Ishikawa (cell line): ENCODE data around the gene PRSS33.

Experiments used
- CEBPB ChIP-seq: IDR thresholded peaks from 2 replicates; pipeline ENCODE4 v1.6.1; 2012
- CREB1 ChIP-seq: IDR thresholded peaks from 2 replicates; pipeline ENCODE4 v1.6.1; 2012; ENCODE audit warnings: low read depth
- EGR1 ChIP-seq: IDR thresholded peaks from 2 replicates; pipeline ENCODE4 v1.6.1; 2012
- EP300 ChIP-seq: IDR thresholded peaks from 2 replicates; pipeline ENCODE4 v1.6.1; 2012; ENCODE audit warnings: borderline replicate concordance
- FOXM1 ChIP-seq: IDR thresholded peaks from 2 replicates; pipeline ENCODE4 v1.6.1; 2012; ENCODE audit warnings: low read depth, borderline replicate concordance
- MAX ChIP-seq: IDR thresholded peaks from 2 replicates; pipeline ENCODE4 v1.6.1; 2012
- NFIC ChIP-seq: IDR thresholded peaks from 2 replicates; pipeline ENCODE4 v1.6.1; 2012
- RAD21 ChIP-seq: IDR thresholded peaks from 2 replicates; pipeline ENCODE4 v1.6.1; 2012; ENCODE audit warnings: low read depth
- REST ChIP-seq: IDR thresholded peaks from 2 replicates; pipeline ENCODE4 v1.6.1; 2012; ENCODE audit warnings: low read depth, mild to moderate bottlenecking
- TAF1 ChIP-seq: IDR thresholded peaks from 2 replicates; pipeline ENCODE4 v1.6.1; 2012; ENCODE audit warnings: low read depth, mild to moderate bottlenecking
- TCF12 ChIP-seq: IDR thresholded peaks from 2 replicates; pipeline ENCODE4 v1.6.1; 2012; ENCODE audit warnings: low read depth
- TEAD4 ChIP-seq: IDR thresholded peaks from 2 replicates; pipeline ENCODE4 v1.6.1; 2012
- USF1 ChIP-seq: IDR thresholded peaks from 2 replicates; pipeline ENCODE4 v1.6.1; 2012
- YY1 ChIP-seq: IDR thresholded peaks from 2 replicates; pipeline ENCODE4 v1.6.1; 2012; ENCODE audit warnings: low read depth
- ZBTB7A ChIP-seq: IDR thresholded peaks from 2 replicates; pipeline ENCODE4 v1.6.1; 2012; ENCODE audit warnings: low read depth

PRSS33 gene

GRCh38 chr16:2779151-2779920, 8.0 kb downstream of the PRSS33 start:
- TF ChIP-seq CREB1 (no peak), EGR1 (no peak), NFIC (no peak), USF1 (no peak), MAX (no peak), REST (no peak), TCF12 (no peak), TAF1 (no peak), TEAD4 (no peak), ZBTB7A (no peak), CEBPB (no peak), FOXM1 (no peak), YY1 (no peak), EP300 (no peak), RAD21 (no peak)

GRCh38 chr16:2778630-2778958, 8.8 kb downstream of the PRSS33 start:
- TF ChIP-seq CREB1 (no peak), CEBPB (no peak), ZBTB7A (no peak), REST (no peak), RAD21 (no peak), FOXM1 (no peak), TEAD4 (no peak), NFIC (no peak), USF1 (no peak), EGR1 (no peak), MAX (no peak), EP300 (no peak), TAF1 (no peak), YY1 (no peak), TCF12 (no peak)

GRCh38 chr16:2777903-2778629, 9.3 kb downstream of the PRSS33 start:
- no peak for TF ChIP-seq RAD21
- no peak for TF ChIP-seq MAX
- no peak for TF ChIP-seq ZBTB7A

GRCh38 chr16:2777231-2777902, 10.0 kb downstream of the PRSS33 start, which contains the start of gene ELOB:
Gene ELOB, minus strand, starts transcription at chr16:2777280. Its CDS starts 41 bp downstream, at chr16:2777239.
- TF ChIP-seq CEBPB (no peak), EP300 (no peak; the same call in 1 of the 2 replicates), EGR1 (peak; percentile 23; the same call in 1 of the 2 replicates), MAX (peak; percentile 51), TCF12 (no peak), TEAD4 (peak; percentile 70), ZBTB7A (peak; percentile 61; the same call in 1 of the 2 replicates), REST (0 out of 2 replicates have a peak, but pooled peaks have one; percentile 12), NFIC (0 out of 2 replicates have a peak, but pooled peaks have one; percentile 6), RAD21 (no peak), CREB1 (peak; percentile 36; the same call in 1 of the 2 replicates), YY1 (peak; percentile 96), FOXM1 (no peak), USF1 (no peak), TAF1 (peak; percentile 97)
